WERI-Rb-1 (cell line): Measurements from ENCODE around the gene ANKRD7.
"Not testable (repeated sequence)": the region's sequence is repeated elsewhere in the genome, so short reads cannot be mapped to it uniquely, and the experiment has no call there.

Experiments
- DNase-seq: peaks from one replicate; pipeline ENCODE4 v3.0.0-alpha.2; 2020
- H3K27ac ChIP-seq: fragments of 250-450 bp; sonication (Bioruptor Pico); 2 replicates; pipeline ENCODE4 v1.5.1; 2020; ENCODE audit warnings: mild to moderate bottlenecking, moderate library complexity
- H3K27me3 ChIP-seq: fragments of 250-450 bp; sonication (Bioruptor Pico); 2 replicates; pipeline ENCODE4 v1.5.1; 2021; ENCODE audit warnings: mild to moderate bottlenecking, low read depth, moderate library complexity; ENCODE audit not compliant: insufficient read depth, severe bottlenecking
- H3K36me3 ChIP-seq: fragments of 250-450 bp; sonication (Bioruptor Pico); 2 replicates; pipeline ENCODE4 v1.5.1; 2020; ENCODE audit warnings: mild to moderate bottlenecking, moderate library complexity
- H3K4me3 ChIP-seq: 2 replicates; pipeline ENCODE4 v1.5.1; 2011; ENCODE audit warnings: low read depth, mild to moderate bottlenecking, control low read depth, low read length
- H3K9me3 ChIP-seq: fragments of 250-450 bp; sonication (Bioruptor Pico); 2 replicates; pipeline ENCODE4 v1.5.1; 2021; ENCODE audit warnings: mild to moderate bottlenecking, moderate library complexity; ENCODE audit not compliant: severe bottlenecking
- TF ChIP-seq, protein P1 (sequence below): IDR thresholded peaks from 2 replicates; pipeline ENCODE4 v1.5.1; 2011; ENCODE audit warnings: low read depth, mild to moderate bottlenecking, control low read depth, inconsistent platforms, low read length

ANKRD7 gene

DNA sequence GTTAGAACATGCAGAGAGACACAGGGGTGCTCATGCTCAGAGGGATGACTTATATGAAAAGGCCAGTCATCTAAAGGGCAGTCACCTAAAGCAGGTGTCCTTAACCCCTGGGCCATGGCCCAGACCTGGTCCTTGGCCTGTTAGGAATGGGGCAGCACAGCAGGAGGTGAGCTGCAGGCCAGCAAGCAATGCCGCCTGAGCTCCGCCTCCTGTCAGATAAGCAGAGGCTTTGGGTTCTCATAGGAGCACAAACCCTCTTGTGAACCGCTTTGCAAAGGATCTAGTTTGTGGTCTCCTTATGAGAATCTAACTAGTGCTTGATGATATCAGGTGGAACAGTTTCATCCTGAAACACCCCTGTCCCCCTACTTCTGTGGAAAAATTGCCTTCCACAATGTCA lies 14.5 kb downstream of the ANKRD7 start:
- no peak for DNase-seq
- Histone ChIP-seq H3K27me3 (no peaks in the 10 kb centered on the region), H3K9me3 (no peaks in the 10 kb centered on the region), H3K4me3 (no peak overlapping the region), H3K36me3 (no peaks in the 10 kb centered on the region), H3K27ac (no peak overlapping the region)
- TF ChIP-seq, protein P1, sequence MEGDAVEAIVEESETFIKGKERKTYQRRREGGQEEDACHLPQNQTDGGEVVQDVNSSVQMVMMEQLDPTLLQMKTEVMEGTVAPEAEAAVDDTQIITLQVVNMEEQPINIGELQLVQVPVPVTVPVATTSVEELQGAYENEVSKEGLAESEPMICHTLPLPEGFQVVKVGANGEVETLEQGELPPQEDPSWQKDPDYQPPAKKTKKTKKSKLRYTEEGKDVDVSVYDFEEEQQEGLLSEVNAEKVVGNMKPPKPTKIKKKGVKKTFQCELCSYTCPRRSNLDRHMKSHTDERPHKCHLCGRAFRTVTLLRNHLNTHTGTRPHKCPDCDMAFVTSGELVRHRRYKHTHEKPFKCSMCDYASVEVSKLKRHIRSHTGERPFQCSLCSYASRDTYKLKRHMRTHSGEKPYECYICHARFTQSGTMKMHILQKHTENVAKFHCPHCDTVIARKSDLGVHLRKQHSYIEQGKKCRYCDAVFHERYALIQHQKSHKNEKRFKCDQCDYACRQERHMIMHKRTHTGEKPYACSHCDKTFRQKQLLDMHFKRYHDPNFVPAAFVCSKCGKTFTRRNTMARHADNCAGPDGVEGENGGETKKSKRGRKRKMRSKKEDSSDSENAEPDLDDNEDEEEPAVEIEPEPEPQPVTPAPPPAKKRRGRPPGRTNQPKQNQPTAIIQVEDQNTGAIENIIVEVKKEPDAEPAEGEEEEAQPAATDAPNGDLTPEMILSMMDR, result no peak

- not testable (repeated sequence) for H3K27ac ChIP-seq, DNase-seq, H3K36me3 ChIP-seq, H3K27me3 ChIP-seq, H3K9me3 ChIP-seq, H3K4me3 ChIP-seq
Measured at GRCh38 chr7:118240320-118240719, 15.8 kb downstream of the ANKRD7 start.

DNA sequence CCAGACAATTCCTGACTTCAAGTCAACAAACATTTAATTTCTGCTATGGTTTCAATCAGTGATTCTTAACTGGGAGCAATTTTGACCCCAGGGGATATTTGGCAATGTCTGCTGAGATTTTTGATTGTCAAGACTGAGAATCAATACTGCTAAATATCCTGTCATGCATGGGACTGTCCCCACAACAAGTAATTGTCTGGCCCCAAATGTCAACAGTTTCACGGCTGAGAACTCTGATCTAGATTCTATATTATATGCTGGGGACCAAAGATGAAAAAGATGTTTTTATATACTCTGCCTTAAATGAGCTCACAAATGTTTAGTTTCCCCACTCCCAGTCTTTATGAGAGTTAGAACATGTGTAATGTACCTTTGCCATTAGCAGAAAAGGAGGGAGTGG lies 19.2 kb downstream of the ANKRD7 start:
- TF ChIP-seq, protein P1, result no peak
- no peak overlapping the region for H3K27ac ChIP-seq
- DNase-seq, result no peak
- no peak overlapping the region for H3K4me3 ChIP-seq
- H3K9me3 ChIP-seq, result no peaks in the 10 kb centered on the region
- no peaks in the 10 kb centered on the region for H3K27me3 ChIP-seq
- H3K36me3 ChIP-seq, result no peaks in the 10 kb centered on the region

GRCh38 chr7:118245267-118246040 lies 20.9 kb downstream of the ANKRD7 start:
- no peak for DNase-seq
- Histone ChIP-seq H3K4me3 (no peak overlapping the region), H3K36me3 (no peaks in the 10 kb centered on the region), H3K9me3 (no peaks in the 10 kb centered on the region), H3K27ac (no peak overlapping the region), H3K27me3 (no peaks in the 10 kb centered on the region)
- TF ChIP-seq, protein P1, result no peak

- TF ChIP-seq, protein P1, result no peak
- no peak for DNase-seq
- Histone ChIP-seq H3K27me3 (no peaks in the 10 kb centered on the region), H3K36me3 (no peaks in the 10 kb centered on the region), H3K27ac (no peak overlapping the region), H3K4me3 (no peak overlapping the region), H3K9me3 (no peaks in the 10 kb centered on the region)
Measured at GRCh38 chr7:118250860-118251494, 26.5 kb downstream of the ANKRD7 start.

- no peaks in the 10 kb centered on the region for H3K36me3 ChIP-seq
- TF ChIP-seq, protein P1, result no peak
- DNase-seq, result no peak
- H3K9me3 ChIP-seq, result no peaks in the 10 kb centered on the region
- no peaks in the 10 kb centered on the region for H3K27me3 ChIP-seq
- no peak overlapping the region for H3K27ac ChIP-seq
- H3K4me3 ChIP-seq, result no peak overlapping the region
Measured at GRCh38 chr7:118252087-118252486, 27.6 kb downstream of the ANKRD7 start.
